GM19452 (cell line): ENCODE results near the gene TAOK3.
"Not testable (repeated sequence)": the region's sequence is repeated elsewhere in the genome, so short reads cannot be mapped to it uniquely, and the experiment has no call there.

ENCODE experiments used
- ATAC-seq: cut with Tn5 transposase; IDR thresholded peaks from one replicate; pipeline ENCODE4 v1.9.1; 2021; ENCODE audit not compliant: unreplicated experiment

The TAOK3 gene

DNA sequence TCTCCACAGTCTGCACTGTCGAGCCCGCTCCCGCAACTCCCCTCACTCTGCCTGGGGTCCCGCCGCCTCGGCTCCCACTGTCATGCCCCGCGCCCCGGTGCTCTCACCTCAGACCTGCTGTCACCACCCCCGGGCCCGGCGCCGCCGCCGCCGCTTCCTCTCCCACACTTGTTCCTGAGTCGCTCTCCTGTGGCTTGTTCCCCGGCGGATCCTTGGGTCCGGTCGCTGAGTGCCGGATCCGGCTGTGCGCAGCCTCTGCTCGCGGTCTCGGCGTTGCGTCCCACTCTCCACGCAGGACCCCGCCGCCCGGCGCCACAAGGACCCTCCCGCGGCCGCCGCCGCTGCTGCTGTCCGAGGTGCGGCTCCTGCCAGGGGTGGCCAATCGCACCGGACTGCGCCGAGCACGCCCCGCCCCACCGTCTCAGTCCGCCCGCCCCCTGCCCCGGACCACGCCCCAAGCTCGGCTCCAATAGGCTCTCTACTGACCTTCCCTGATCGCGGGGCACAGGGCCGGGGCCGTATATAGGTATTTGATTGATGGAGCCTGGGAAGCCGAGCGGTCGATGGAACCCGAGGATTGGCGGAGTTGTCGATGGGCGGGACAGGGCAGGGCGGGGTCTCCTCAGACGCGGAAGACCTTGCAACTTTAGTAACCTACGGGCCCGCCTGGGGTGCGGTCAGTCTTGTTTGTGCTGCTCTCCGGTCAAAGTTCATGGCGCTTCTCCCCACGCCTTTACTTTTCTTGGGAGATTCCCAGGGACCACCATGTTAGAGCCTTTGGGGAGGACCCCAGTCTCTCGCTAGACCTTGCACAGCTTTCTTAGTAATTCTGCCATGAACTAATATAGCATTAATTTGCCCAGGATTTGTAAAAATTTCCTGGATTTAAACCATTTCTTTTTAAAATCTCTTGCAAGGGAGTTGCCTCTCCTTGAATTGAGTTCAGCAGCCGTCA is at the start of gene TAOK3:
Gene TAOK3, minus strand, starts transcription at position 367 of the 955 bp plus-strand sequence. CDS start 117,340 bp downstream, outside the sequence.
- peak; percentile 77 for ATAC-seq

- no peak for ATAC-seq
Measured at GRCh38 chr12:118420673-118421072, 48.0 kb upstream of the TAOK3 start.

DNA sequence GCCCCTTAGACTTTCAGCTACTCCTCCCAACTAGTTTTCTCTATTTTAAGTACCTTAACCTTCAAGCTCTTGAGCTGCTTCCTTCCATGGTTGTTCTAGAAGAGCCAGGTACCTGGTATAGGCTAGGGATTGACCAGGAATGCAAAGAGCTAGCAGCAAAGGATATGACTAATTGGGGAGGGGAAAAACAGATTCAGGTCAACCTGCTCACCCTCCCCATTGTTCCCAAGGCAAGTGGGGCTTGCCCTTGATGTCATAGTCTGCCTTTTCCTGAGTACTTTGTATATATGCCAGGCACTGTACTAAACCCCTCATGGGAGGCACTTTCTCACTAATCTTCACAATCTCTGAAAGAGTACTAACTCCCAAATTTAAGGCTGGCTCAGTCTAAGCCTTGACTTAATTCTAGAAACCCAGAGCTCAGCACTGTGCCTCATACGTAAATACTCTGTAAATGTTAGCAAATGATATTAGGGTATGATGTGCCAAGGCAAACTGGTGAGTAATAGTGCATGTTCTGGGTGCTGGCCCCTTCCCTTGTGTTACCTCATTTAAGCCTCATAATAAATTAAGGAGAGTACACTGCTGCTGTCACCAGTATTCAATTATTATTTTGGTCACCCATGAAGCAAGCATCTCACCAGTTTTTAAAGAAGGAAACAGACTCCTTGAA is 45.8 kb upstream of the TAOK3 start:
- no peak for ATAC-seq

DNA sequence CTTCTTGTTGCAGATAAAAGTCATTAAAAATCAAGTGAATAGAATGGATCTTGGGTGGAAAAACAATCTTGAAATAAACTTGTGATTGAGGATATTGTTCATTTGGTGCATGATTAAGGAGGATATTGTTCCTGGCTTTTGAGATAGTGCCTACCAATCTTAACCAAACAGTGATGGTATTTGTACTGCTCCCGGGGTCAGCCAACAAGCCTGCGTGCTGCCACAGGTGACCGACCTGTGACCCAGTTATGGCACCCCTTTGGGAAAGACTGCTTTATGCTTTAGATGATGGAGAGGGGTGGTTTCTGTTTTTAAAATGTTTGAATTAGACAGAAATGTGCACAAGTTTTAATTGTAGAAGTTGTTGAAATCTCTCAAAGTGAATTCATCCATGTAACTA is 45.2 kb upstream of the TAOK3 start:
- no peak for ATAC-seq

DNA sequence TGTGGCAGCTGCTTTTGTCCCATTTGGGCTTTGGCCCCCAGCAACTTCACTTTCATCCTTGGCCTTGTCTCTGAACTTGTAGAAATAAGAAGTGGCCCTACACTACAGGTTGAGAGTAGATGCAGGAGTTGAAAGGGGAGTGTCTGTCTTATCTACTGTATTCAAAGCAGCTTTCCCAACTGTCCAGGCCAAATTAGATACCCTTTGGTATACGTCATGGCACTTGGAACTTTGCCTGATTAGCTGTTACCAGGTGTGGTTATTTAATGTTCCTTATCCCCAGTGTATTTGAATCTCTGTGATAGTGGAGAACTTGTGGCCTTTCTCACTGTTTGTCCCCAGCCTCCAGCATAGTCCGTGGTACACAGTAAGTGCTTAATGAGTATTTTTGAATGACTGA is 37.1 kb upstream of the TAOK3 start:
- ATAC-seq: no peak

- ATAC-seq: not testable (repeated sequence)
Measured at GRCh38 chr12:118408241-118408640, 35.5 kb upstream of the TAOK3 start.

DNA sequence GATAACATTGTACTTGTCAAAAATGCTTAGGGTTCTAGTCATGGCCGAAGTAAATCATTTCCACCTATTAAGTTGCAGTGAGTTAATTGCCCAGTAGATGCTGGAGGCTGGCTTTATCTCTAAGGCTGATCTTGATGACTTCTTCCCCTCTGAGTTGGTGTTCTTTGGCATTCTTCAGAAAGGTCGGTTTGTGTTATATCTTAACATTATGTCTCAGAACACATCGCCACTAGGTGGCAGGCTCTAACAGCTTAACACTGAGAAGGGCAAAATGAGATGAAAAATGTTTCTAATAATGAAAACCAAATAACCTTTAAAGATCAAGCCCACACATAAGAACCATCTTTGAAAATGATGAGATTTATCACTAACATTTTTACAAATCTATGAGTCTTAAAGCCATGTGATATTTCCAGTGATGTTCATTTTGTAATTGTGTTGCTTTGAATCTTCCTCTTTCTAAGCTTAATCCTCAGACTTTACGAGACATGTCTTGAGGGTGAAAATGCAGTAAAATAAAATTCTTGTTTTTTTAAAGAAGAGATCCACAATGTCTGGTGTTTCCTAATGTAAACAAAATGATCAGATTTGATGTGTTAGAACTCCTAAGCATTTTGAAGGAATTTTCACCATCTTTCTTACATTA is 32.3 kb upstream of the TAOK3 start:
- ATAC-seq: no peak

- no peak for ATAC-seq
Measured at GRCh38 chr12:118402251-118402650, 29.5 kb upstream of the TAOK3 start.

- ATAC-seq: no peak
Measured at GRCh38 chr12:118398940-118399339, 26.2 kb upstream of the TAOK3 start.

DNA sequence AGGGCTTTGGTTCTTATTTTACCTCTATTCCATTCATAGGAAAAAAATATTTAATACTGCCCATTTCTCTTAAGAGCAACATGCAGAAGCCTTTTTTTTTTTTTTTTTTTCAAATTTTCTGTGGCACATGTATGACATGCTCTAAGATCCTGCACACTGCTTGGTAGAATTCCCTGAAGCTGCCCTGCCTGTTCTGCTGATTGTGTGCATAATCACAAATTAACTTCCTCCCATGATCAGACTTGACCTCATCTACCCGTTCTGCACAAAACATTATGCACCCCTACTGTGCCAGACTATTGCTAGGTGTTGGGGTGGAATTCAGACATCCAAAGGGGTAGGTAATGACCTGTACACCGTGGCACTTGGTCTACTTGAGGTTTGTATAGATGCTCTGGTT is 25.8 kb upstream of the TAOK3 start:
- ATAC-seq: no peak

DNA sequence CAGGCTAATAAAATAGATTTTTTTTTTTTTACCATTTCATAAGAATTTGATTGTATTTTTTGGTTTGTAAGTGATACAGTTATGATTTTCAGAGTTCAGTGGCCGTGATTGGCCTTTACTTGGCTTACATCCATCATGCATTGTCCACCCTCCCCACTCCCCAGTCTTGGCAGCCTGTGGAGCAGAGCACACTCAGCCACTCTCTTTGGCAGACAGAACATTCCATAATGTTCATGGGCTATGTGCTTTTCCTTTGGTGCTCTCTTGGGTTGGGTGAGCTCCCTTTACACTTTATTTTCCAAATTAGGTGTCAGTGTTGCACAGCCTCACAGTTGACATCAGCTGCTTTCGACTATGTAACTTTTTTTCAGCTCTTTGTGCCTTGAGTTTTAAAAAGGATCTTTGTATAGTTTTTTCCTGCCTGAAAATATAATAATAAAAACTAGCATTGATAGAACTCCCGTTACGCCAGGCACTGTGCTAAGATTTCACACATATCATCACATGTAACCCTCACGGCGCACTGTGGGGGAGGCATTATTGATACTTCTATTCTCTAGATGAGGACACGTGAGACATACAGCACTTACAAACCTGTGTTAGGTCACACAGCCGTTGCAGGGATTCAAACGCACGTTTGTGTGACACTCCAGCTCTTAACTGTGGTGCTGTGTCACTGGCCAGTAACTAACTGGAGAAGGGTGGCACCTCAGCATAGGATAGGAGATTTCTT is 25.2 kb upstream of the TAOK3 start:
- no peak for ATAC-seq

DNA sequence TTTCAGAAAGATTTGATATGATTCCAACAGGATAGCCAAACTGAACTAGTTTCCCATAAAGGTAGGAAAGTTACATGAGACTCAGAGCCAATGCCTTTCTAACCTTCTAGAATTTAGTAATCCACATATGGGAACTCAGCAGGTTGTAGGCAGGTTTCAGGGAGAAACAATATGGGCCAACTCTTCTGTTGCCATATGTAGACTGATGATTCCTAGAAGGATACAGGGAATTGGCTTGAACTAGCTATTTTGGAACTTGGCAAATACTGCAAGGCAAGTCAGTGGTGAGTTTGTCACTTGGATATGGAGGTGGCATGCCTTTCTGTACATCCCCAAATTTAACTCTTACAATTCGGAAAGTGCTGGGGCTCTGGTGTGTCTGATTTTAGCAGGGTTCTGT is 19.1 kb upstream of the TAOK3 start:
- ATAC-seq: no peak

- no peak for ATAC-seq
Measured at GRCh38 chr12:118391424-118391823, 18.7 kb upstream of the TAOK3 start.

DNA sequence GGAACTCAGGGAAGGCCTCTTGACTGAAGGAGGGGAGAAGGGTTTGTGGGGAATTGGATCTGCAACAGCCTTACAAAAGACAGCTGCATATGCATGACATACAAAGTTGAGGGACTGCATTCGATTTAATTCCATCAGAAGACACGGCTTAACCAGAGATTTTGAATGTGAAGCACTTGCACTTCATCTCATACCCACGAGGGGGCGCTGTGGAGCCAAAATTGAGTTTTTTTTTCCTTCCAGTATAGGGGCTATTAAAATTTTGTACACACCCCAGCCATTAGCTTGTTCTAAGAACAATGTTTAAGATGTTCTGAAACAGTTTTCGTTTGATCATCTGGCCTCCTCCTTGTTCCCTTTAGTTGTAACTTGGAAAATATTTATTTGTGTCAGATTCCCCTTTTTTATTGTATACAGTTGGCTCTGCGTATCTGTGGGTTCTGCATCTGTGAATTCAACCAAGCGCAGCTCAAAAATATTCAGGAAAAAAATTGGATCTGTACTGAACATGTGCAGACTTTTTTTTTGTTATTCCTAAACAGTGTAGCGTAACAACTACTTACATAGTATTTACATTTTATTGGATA is 5.3 kb upstream of the TAOK3 start:
- no peak for ATAC-seq

DNA sequence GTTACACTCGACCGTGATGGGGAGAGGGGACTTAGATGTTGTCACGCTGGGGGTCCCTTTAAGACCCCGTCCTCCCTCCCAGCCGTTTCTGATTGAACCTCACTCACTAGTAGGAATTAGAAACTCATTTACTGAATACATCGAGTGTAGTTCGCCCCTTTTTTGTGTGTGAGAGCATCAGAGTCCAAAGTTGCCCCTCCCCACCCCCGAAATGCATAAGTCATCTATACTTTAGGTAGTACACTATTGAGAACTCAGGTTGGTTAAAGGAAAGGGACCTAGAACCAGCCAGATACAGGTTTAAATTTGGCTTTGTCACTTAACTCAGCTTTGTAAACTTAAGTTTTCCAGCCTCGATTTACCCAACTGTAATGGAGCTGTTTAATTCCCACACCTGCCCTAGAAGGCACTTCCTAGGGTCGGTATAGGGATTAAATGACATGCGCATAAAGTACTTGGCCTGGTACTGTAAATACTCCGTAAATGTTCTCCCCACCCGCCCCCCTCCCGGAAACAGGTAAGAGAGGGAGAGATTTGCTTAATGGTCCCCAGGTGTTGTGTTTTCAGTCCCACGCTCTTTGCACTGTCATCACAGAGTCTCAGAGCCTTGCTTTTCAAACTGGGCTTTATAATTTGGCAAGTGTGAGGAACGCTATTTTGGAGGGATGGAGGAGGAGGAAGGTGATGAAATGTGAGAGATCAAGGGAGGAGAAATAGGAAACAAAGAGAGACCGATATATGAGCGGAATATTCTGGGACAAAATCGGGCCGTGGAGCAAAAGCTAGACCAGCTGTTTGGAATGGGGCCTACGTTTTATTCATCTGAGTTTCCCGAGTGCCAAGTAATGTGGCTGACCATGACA is 4.5 kb upstream of the TAOK3 start:
- no peak for ATAC-seq

DNA sequence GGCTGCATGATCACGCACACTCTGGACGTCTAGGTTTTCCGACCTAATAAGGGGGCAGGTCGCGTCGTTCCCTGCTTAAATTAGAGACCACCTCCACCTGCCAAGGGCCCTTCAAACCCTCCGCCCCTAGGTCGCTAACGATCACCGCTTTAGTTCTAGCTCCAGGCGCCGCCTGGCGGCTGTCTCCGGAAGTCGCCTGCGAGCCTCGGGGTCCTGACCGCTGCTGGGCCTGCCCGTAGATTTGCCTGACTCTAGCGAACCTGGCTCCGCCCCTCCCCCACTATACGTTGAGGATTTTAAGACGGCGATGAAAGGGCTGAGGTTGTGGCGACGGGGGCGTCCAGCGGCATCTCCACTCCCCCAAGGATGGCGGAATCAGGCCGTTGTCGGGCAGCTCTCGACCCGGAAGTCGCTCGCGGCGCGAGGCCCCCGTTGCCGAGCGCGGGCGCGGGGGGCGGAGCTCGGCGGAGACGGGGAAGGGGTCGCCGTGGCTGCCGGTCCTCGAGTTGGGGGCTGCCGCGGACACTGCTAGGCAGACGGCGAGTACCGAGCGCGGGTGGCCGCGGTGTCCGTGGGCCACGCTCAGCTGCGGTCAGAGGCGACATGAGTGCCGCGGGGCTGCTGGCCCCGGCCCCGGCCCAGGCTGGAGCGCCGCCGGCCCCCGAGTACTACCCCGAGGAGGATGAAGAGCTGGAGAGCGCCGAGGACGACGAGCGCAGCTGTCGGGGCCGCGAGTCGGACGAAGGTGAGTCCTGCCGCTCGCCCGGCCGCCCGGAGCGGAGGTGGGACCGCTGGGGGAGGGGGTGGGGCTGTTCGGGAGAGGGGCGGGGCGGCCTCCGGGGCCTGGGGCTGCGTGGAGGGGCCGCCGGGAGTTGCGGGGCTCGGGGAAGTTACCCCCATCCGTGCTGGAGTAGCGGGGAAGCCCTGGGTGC is 3.6 kb upstream of the TAOK3 start, which contains the start of gene SUDS3:
Gene SUDS3, plus strand, starts transcription at position 467 of the 932 bp plus-strand sequence. Its CDS starts 137 bp downstream, at position 604.
- peak; percentile 36 for ATAC-seq

GRCh38 chr12:118375348-118375747 is 2.6 kb upstream of the TAOK3 start:
- no peak for ATAC-seq

- ATAC-seq: no peak
Measured at GRCh38 chr12:118374909-118375308, 2.2 kb upstream of the TAOK3 start.
